GM15510 (cell line): ENCODE data around the gene DIPK1A.

Experiments
- POLR2A ChIP-seq: IDR thresholded peaks from 3 replicates; pipeline ENCODE4 v1.6.1; 2011; ENCODE audit warnings: borderline replicate concordance; ENCODE audit not compliant: insufficient read length; ENCODE audit errors: extremely low read depth

Gene DIPK1A

GRCh38 chr1:92795166-92795565 lies 166.1 kb downstream of the DIPK1A start:
- no peak for TF ChIP-seq POLR2A

GRCh38 chr1:92792340-92792782 lies 168.9 kb downstream of the DIPK1A start:
- TF ChIP-seq POLR2A, result no peak
